IPS DF 4.7 (cell line): ENCODE data around the gene CNBP.
"Not testable (repeated sequence)": the region's sequence is repeated elsewhere in the genome, so short reads cannot be mapped to it uniquely, and the experiment has no call there.

Experiments
- DNase-seq: peaks from one replicate; pipeline ENCODE4 v3.0.0-alpha.2; 2013; ENCODE audit warnings: low spot score; ENCODE audit errors: extremely low read depth

Gene CNBP

GRCh38 chr3:129184784-129185542, 1.3 kb upstream of the CNBP start:
- not testable (repeated sequence) for DNase-seq

GRCh38 chr3:129184396-129184657, 631 bp upstream of the CNBP start:
- no peak for DNase-seq

DNA sequence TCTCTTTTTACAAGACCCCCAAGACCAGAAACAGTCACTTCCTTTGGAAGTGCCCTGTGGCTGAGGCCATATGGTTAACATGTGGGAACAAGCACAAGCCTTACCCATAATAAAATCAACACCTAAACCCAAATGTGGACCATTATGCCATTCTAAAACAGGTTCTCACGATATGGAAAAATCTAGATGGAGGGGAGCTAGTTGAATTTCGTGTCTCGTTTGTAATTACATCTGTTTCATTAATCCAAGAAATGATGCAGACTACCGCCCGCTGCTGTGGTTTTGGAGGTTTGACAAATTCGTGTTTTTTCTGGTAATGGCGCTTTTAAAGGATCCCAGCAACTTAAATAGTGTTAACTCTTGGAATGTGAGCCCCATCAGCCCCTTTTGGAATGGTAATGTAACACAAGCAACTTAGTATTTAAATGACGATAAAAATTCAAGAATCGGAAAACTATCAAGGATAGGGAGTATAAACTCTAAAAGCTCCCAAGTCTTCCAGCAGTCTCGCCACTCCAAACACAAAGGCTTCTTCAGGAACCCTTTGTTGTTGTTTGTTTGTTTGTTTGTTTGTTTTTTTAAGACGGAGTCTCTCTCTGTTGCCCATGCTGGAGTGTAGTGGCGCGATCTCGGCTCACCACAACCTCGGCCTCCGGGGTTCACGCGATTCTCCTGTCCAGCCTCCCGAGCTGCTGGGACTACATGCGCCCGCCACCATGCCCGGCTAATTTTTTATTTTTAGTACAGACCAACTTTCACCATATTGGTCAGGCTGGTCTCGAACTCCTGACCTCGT, 1.1 kb downstream of the CNBP start:
- no peak for DNase-seq

GRCh38 chr3:129181819-129182218, 1.9 kb downstream of the CNBP start:
- DNase-seq, result no peak

DNA sequence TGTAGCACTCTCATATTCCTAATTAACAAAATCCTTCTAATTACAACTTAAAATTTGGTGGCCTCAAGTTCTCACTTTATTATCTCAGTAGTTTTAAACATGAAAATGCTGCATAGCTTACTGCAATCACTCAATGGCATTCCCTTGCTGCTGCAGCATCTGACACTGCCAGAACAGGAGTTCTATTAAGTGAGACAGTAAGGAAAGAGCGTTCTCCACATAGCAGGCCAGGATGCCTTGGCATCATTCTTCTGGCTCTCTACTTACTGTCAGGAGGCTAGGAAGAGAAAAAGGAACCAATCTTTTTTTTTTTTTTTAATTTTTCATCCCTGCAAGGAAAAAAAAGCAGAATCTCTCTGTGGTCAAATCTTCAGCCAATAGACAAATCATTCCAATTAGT, 3.2 kb downstream of the CNBP start:
- no peak for DNase-seq

DNA sequence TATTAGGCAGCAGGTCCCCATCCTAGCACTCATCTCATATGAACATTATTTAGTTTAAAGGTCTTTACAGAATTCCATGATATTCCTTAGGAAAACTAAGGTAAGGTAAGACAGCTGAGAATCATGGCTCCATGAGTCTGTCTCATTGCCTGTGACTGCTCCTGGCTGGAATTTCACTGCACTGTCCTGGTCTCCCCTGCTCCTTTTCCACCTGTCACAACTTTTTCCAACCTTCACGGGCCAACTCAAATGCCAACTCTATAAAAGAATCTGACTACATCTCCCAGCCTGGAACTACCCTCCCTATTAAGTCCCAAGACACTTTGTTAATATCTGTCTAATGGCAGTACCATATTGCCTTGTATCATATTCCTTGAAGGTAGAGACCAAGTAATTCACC, 7.6 kb downstream of the CNBP start:
- DNase-seq, result no peak

DNA sequence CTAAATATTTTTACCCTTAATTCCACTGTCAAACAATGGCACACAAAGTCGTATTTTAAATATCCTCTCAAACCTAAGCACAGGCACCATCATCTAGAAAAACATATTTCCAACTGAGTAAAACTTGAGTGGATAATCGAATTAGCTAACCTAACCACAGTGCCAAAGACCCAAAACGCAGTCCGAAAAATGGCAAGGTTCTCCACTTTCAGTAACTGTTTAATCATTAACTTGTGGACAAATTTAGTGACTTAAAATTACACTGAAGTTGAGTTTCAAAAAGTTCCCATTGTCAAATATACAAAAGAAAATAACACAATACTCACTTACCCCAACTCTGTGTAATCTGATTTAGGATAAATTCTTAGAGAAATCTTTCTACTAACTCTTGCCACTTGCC, 10.0 kb downstream of the CNBP start:
- DNase-seq, result no peak

DNA sequence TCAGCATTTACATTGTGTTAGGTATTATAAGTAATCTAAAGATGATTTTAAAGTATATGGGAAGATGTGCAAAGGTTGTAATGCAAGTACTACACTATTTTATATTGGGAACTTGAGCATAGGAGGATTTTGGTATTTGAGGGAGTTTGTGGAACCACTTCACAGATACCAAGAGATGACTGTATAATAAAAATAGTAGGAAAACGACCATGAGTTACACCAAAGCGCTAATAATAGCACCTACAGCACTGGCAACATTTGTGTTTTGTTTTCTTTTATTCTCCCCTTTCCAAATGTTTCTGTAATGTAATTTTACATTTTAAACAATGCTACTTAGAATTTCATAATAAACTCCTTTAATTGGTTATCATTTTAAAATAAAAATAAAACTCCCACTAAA, 10.5 kb downstream of the CNBP start:
- DNase-seq, result no peak

GRCh38 chr3:129166579-129167332, 16.9 kb downstream of the CNBP start:
- DNase-seq, result no peak

DNA sequence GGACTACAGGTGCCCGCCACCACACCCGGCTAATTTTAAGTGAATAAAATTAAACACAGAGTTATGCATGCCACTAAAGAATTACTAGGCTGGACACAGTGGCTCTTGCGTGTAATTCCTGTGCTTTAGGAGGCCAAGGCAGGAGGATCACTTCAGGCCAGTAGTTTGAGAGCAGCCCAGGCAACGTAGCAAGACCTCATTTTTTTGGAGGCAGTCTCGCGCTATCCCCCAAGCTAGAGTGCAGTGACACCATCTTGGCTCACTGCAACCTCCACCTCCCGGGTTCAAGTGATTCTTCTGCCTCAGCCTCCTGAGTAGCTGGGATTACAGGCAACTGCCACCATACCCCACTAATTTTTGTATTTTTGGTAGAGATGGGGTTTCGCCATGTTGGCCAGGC, 18.1 kb downstream of the CNBP start:
- not testable (repeated sequence) for DNase-seq

DNA sequence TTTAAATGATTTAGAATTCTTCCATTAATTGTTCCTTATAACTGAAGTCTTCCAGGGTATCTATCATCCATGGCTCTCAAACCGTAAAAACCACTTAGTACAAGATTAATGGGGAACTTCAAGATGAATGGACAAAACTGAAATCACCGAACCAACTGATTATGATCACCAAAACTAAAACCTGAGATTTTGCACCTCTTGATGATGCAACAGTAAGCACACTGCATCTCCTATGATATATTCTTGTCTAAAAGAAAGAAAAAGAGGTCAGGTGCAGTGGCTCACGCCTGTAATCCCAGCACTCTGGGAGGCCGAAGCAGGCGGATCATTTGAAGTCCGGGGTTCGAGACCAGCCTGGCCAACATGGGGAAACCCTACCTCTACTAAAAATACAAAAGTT, 19.2 kb downstream of the CNBP start:
- DNase-seq, result no peak

DNA sequence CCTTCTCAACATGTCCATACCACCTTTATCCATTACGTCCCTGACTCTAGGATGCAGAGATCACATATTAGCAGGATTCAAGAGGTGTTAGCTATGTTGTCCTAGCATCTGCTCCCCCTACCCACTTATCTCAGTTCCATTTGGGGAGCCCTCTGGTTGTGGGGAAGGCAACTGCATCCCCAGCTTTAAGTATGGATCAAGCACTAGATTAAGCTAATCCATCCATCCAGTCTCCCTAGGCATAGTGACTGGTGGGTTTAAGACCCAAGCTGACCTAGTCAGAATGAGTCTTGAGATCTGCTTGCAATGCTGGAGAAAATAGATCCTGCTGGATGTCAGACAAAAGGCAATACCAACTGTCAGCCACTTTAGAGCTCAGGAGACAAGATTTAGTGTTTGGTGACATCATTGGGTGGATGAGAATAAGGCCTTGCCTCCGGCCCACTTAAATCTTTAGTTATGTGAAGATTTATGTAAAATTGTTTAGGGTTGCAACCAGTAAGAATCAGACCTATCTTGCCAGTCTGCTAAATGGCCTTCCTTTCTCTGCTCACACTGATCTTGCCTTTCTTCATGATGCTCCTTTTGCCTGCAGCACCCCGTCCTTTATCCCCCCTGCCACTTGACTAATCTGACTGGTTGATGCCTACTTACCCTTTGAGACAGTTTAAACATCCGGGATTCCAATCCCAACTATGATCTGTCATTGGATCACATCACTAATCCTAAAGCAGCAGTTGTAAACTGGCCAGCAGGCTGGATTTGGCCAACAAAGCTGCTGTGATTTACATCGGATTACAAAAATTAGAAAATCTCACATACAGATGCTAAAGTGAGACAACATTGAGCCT, 20.7 kb downstream of the CNBP start:
- no peak for DNase-seq

DNA sequence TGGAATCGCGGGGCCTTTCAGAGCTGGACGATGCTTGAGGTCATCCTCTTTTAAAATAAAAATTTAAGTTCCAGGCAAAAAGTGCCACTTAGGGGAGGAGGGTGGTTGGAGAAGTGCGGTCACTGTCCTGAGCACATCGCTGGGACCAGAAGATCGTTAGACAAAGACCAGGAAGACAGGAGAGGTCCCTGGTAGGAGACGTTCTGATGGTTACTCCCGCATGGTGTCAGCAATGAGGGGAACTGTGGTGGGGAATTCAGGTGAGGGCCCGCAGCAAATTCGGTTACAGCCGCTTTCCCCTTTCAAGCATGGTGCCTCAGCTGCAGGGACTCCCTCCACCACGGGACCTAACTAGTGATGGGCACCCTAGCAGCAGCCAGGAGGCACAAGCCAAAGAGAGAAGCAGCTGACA, 21.8 kb downstream of the CNBP start:
- no peak for DNase-seq

- DNase-seq, result no peak
These were observed 22.5 kb downstream of the CNBP start, which contains the start of gene ISY1 for GRCh38 chr3:129160891-129161859. Gene ISY1, minus strand, starts transcription at chr3:129161063. Its CDS starts 88 bp downstream, at chr3:129160975.

DNA sequence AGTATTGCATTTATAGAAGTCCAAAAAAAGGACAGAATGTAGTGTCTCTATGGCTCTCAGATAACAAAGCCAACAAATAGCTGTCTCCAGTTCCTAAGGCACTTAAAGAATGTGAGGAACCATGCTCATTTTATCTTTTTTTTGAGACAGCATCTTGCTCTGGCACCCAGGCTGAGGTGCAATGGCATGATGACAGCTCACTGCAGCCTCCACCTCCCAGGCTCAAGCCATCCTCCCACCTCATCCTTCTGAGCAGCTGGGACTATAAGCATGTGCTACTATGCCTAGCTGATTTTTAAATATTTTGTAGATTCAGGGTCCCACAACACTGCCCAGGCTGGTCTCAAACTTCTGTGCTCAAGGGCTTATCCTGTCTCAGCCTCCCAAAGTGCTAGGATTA, 38.9 kb downstream of the CNBP start:
- DNase-seq, result no peak

GRCh38 chr3:129141011-129141410, 42.7 kb downstream of the CNBP start:
- DNase-seq, result not testable (repeated sequence)

DNA sequence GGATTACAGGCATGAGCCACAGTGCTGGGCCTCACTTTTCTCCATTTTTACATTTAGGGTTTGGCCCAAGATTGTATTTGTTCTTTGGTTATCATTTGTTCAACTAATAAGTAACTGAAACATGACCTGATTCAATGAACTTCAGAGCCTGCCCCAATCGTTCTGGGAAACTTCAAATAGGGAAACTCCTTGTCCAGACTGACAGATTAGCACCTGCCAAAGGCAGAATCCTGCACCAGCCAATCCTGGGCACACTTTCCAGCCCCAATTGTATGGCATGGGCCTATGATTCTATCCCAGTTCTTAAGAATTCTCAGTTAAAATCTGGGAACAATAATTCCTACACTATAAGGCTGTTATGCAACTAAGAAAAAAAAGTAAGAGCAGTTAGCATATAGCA, 43.8 kb downstream of the CNBP start:
- no peak for DNase-seq

- not testable (repeated sequence) for DNase-seq
These were observed 47.4 kb downstream of the CNBP start for GRCh38 chr3:129136275-129136674.

- no peak for DNase-seq
These were observed 51.4 kb downstream of the CNBP start for GRCh38 chr3:129132097-129132866.
